GM21447 (cell line): Measurements from ENCODE around the gene ADORA1.

ENCODE experiments used
- ATAC-seq: cut with Tn5 transposase; IDR thresholded peaks from one replicate; pipeline ENCODE4 v1.9.1; 2021; ENCODE audit not compliant: unreplicated experiment

Gene ADORA1

DNA sequence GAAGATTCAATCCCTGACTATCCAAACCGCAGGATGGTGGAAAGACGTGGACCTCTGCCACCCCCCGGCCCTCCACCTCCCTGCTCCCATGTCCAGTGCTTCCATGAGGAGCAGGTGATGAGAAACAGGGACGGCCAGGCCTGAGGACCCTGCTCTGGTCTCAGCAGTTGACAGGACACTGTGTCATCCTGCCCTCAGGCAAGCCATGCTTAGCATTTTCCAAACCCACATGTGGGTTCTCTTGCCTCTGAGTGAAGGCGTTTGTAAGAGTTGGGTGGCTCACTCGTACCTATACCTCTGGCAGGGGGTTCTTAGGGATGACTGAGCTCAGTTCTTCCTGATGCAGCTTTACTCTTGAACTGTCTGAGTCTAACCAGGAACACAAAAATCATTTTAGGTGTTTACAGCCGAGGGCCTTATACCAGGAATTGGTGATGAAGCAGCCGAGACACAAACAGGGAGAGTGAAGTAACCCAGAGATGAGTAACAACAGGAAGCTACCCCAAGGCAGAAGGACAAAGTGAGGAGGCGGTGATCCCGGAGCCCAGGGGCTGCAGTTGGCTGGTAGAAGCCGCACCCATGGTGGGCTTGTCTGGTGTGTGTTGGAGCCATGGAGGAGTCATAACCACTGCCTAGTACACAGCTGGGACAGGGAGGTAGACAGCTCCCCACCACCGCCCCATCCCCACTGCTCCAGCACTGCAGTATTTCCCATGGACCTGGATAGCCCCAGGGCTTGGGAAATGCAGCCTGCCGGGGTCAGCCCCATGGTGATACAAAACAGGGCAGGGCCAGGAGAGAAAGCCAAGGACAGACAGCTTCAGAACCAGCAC, 26.7 kb downstream of the ADORA1 start:
- ATAC-seq: no peak

DNA sequence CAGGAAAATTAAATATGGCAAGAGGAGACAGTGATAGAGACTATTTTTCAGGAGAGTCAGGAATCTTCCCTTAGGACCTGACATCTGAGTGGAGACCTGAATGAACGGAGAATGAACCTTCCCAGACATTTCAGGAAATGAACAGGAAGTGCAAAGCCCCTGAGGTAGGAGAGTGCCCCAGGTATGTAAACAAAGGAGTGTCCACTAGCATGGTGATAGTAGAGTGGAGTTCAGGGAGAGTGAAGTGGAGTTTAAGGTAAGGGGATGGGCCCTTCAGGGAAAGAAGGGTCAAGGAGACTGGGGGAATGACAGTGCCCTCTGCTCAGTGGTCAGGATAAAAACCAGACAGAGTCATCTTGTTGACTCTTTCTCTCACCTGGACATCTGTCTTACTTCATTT, 28.8 kb downstream of the ADORA1 start:
- no peak for ATAC-seq

- ATAC-seq: no peak
These were observed 30.9 kb downstream of the ADORA1 start for GRCh38 chr1:203158423-203158822.

DNA sequence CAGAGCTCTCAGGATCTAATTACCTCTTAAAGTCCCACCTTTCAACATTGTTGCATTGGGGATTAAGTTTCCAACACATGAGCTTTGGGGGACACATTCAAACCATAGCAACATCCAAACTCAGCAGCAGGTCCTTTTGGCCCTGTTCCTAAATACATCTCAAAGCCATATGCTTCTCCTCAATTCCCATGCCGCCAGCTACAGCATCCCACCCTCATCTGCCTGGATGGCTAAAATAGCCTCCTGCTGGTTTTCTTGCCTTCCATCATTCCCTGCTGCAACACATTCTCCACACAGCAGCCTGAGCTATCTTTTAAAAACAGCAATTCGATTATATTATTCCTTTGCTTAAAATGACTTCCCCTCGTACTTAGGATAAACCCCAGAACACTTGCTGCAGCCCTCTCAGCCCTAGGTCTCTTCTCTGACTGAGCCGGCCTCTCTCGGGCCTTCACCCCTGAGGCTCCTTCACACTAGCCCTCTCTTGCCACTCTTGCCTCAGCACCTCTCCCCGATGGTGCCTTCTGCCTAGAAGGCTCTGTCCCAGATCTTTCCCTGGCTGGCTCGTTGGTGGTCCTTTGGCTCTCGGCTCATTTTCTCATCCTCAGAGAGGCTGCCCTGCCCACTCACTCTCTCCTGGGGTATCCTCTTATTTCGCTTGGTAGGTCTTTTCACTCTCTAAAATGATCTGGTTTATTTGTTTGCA, 31.6 kb downstream of the ADORA1 start:
- no peak for ATAC-seq

- no peak for ATAC-seq
These were observed 32.3 kb downstream of the ADORA1 start for GRCh38 chr1:203159844-203160243.

DNA sequence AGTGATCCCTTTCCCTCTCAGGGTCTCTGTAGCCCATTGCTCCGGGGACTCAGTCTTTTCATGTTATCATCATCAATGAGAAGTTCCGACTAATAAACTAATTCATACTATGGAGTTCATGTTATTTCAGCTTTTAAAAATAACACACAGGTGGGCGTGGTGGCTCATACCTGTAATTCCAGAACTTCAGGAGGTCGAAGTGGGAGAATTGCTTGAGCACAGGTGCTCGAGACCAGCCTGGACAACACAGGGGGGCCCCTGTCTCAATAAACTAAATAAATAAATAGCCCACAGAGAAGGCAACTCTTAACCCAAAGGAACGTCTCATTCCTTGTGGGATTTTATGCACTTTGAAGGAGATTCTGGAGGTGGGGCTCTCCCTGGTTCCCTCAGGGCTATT, 33.6 kb downstream of the ADORA1 start:
- ATAC-seq: no peak

DNA sequence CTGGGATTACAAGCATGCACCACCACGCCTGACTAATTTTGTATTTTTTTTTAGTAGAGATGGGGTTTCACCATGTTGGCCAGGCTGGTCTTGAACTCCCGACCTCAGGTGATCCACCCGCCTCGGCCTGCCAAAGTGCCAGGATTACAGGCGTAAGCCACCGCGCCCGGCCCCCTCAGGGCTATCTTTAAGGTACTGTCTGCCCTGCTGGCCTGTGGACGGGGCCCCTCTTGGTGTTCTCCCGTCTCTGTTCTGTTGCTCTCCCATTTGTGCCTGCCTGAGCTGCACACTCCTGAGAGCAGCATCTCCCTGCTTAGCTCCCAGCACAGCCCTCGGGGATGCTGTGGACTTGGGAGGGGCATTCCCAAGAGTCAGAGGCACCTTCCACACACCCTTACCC, 34.2 kb downstream of the ADORA1 start:
- ATAC-seq: no peak

- ATAC-seq: no peak
These were observed 34.9 kb downstream of the ADORA1 start for GRCh38 chr1:203162403-203162802.

- no peak for ATAC-seq
These were observed 36.5 kb downstream of the ADORA1 start for GRCh38 chr1:203163891-203164635.

GRCh38 chr1:203165101-203165799, 37.7 kb downstream of the ADORA1 start:
- ATAC-seq: no peak

- no peak for ATAC-seq
These were observed 38.3 kb downstream of the ADORA1 start for GRCh38 chr1:203165800-203166161.

GRCh38 chr1:203166192-203166940, 38.8 kb downstream of the ADORA1 start:
- no peak for ATAC-seq

DNA sequence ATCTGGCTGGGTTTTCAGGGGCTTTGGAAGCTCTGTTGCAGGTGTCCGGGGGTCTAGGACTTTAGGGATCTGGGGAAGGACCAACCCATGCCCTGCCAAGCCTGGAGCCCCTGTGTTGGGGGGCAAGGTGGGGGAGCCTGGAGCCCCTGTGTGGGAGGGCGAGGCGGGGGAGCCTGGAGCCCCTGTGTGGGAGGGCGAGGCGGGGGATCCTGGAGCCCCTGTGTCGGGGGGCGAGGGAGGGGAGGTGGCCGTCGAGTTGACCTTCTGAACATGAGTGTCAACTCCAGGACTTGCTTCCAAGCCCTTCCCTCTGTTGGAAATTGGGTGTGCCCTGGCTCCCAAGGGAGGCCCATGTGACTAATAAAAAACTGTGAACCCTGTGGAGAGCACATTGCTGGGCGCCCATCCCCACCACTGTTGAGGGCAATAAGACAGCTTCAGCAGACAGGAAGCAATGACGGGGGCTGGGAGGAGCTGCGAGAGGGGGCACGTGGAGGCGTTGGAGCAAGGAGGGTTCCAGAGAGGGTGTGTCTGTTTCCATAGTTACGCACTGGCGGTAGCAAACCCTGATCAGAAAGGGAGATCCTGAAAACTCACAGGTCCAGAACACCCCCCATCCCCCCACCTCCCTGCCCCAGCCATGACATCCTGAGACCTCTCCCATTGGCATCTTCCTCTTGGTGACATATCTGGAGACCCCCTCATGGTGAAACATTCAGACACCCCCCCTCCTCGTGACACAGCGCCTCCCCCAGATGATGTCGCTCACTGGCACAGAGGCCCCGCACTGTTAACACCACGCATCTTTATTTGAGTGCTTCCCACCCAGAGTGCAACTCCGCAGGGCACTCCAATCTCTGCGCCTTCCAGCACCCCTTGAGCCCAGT, 39.7 kb downstream of the ADORA1 start:
- no peak for ATAC-seq

DNA sequence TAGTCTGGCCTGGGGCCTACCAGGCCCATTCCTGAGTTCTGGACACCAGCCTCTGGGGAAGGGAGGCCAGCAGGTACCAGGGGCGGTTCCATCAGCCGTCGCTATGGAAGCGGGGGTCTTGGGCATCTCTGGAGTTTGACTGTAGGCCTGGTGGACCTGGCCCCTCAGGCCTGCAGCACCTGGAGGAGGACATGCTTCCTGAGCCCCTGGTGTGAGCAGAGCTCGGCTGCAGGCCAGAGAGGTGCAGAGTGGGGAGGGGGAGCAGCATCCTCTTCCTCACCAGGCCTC, 40.3 kb downstream of the ADORA1 start:
- ATAC-seq: no peak

GRCh38 chr1:203168256-203168786, 40.8 kb downstream of the ADORA1 start:
- ATAC-seq: no peak

DNA sequence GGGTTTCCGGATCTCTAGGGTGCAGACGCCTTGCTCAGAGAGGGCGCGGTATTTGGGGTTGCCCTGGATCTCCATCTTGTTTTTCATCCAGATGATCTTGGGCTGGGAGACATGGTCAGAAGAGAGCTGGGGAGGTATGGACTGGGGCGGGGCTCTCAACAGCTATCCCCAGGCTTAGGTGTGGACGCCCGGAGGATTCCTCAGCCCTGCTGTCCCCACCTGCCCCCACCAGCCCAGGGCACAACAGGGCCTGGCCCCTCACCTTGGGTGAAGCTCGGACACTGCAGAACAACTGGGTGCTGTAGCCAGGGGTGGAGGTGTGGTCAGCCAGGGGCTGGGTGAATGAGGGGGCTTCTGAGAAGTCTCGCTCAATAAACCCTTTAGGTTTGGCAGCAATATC, 41.5 kb downstream of the ADORA1 start:
- no peak for ATAC-seq

DNA sequence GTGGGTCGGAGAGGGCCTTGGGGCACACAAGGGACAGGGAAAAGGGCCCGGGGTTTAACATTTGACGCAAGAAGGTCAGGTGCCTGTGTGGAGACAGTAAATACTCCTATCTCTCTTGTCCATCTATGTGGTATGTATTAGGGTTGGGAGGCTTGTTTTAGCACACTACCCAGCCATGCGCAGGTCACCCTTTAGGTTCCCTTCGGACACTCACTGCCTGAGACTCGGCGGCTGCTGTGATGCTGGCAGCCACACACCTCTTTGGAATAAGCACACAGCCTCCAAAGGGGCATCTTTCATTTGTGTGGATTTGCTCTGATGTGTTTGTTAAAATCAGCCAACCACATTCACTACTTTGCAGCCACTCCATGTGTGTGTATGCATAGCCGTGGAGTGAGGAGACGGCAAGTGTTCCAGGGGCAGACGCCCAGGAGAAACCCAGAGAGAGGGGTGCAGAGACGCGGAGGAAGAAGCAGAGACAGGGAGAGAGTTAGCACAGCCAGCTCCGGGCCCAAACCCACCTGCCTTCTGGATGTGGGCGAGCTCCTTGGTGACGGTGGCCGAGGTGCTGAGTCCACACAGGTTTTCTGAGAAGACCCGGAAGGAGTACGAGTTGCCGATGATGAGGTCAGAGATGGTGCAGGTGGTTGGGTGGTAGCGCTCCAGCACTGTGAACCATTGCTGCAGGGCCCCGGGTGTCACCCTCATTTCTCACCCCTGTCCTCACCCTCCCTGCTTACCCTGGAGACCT, 42.4 kb downstream of the ADORA1 start:
- ATAC-seq: no peak

DNA sequence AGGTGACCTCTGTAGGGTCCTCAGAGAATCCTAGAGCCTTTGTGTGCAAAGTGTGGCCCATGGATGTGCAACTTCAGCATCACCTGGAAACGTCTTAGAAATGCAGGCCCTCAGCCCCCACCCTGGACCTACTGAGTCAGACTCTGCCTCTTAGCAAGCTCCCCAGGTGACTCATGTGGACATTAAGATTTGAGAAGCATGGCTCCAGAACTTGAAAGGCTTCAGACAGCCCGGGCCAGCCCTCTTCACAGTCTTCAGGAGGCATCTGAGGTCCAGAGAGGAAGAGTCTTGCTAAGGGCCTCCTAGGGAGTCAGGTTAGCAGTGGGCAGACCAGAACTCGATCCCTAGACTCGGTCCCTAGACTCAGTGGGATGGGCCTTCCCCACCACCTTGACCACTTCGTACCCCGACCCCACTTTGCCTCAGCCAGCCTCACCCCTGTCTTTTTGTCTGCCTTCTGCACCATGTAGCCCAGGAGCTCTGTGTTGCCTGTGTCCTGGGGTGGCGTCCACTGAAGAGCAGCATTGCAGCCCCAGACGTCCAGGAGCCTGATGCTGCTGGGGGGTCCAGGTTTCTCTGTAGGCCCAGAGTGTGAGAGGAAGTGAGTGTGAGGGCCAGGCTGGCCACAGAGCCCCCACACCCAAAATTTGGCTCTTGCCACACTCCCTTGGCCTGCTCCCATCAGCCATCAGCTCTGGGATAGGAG, 43.3 kb downstream of the ADORA1 start:
- no peak for ATAC-seq
